Neural cell (in vitro differentiated cells): ENCODE results near the gene CELF4. TPM values are rescaled to one million over a fixed set of nuclear protein-coding genes. Genes with fewer than 3 reads are reported as not detected.

Experiments
- H2AFZ ChIP-seq: fragments of 200-600, 300-800 bp; sonication (generic), shearing (Covaris generic); 2 replicates; pipeline ENCODE4 v1.6.0; 2014; ENCODE audit warnings: low read depth, mild to moderate bottlenecking, antibody characterized with exemption, low read length, moderate library complexity
- H3F3A ChIP-seq: fragments of 200-600 bp; shearing (Covaris generic); 2 replicates; pipeline ENCODE4 v1.6.1; 2016; ENCODE audit warnings: mild to moderate bottlenecking, moderate library complexity, mixed read lengths, antibody characterized with exemption, low read length; ENCODE audit not compliant: insufficient read depth, poor library complexity, severe bottlenecking
- H3K27ac ChIP-seq: fragments of 200-600, 300-800 bp; sonication (generic), shearing (Covaris generic); 2 replicates; pipeline ENCODE4 v1.5.1; 2014; ENCODE audit warnings: mild to moderate bottlenecking, low read length, moderate library complexity
- H3K27me3 ChIP-seq: fragments of 300-800, 200-600 bp; sonication (generic), shearing (Covaris generic); 2 replicates; pipeline ENCODE4 v1.6.0; 2014; ENCODE audit warnings: mild to moderate bottlenecking, low read depth, low read length, moderate library complexity; ENCODE audit not compliant: insufficient read depth
- H3K36me3 ChIP-seq: fragments of 300-800, 200-600 bp; sonication (generic), shearing (Covaris generic); 2 replicates; pipeline ENCODE4 v1.5.1; 2014; ENCODE audit warnings: mild to moderate bottlenecking, antibody characterized with exemption, low read length, moderate library complexity; ENCODE audit not compliant: insufficient read depth
- H3K4me2 ChIP-seq: fragments of 300-800, 200-600 bp; sonication (generic), shearing (Covaris generic); 2 replicates; pipeline ENCODE4 v1.6.0; 2014; ENCODE audit warnings: mild to moderate bottlenecking, low read length
- H3K4me3 ChIP-seq: fragments of 300-800, 200-600 bp; sonication (generic), shearing (Covaris generic); 2 replicates; pipeline ENCODE4 v1.5.1; 2014; ENCODE audit warnings: mild to moderate bottlenecking, low read length, moderate library complexity
- H3K79me2 ChIP-seq: fragments of 200-600 bp; shearing (Covaris generic); replicated peaks from 2 replicates; pipeline ENCODE4 v1.6.0; 2014; ENCODE audit warnings: mild to moderate bottlenecking, low read length, moderate library complexity; ENCODE audit not compliant: insufficient read depth
- H3K9ac ChIP-seq: fragments of 300-800, 200-600 bp; sonication (generic), shearing (Covaris generic); 2 replicates; pipeline ENCODE4 v1.6.1; 2016; ENCODE audit warnings: mild to moderate bottlenecking, low read length, mixed read lengths
- H3K9me2 ChIP-seq: fragments of 200-600 bp; shearing (Covaris generic); 2 replicates; pipeline ENCODE4 v1.6.1; 2016; ENCODE audit warnings: mild to moderate bottlenecking, low read length, mixed read lengths; ENCODE audit not compliant: insufficient read depth
- H3K9me3 ChIP-seq: fragments of 200-600, 300-800 bp; sonication (generic), shearing (Covaris generic); 2 replicates; pipeline ENCODE4 v1.6.1; 2016; ENCODE audit warnings: mild to moderate bottlenecking, mixed run types, low read length, moderate library complexity, mixed read lengths
- H4K20me1 ChIP-seq: fragments of 200-600 bp; shearing (Covaris generic); 2 replicates; pipeline ENCODE4 v1.6.1; 2016; ENCODE audit warnings: mild to moderate bottlenecking, mixed run types; ENCODE audit not compliant: insufficient read depth
- EP300 ChIP-seq: fragments of 450-650 bp; conservative IDR thresholded peaks from 2 replicates; pipeline ENCODE4 v1.6.1; 2014; ENCODE audit warnings: antibody characterized with exemption, mild to moderate bottlenecking, moderate library complexity; ENCODE audit not compliant: poor library complexity, severe bottlenecking
- EZH2 ChIP-seq: fragments of 200-600, 300-800 bp; shearing (Covaris generic), sonication (generic); IDR thresholded peaks from 2 replicates; pipeline ENCODE4 v1.6.1; 2014; ENCODE audit warnings: antibody characterized with exemption, low read length, borderline replicate concordance, mild to moderate bottlenecking; ENCODE audit not compliant: insufficient read depth, poor library complexity, severe bottlenecking
- MXI1 ChIP-seq: fragments of 450-650 bp; conservative IDR thresholded peaks from 2 replicates; pipeline ENCODE4 v1.6.1; 2014; ENCODE audit warnings: antibody characterized with exemption, mild to moderate bottlenecking; ENCODE audit not compliant: poor library complexity, severe bottlenecking
- POLR2AphosphoS5 ChIP-seq: IDR thresholded peaks from 2 replicates; pipeline ENCODE4 v1.6.1; 2012
- RAD21 ChIP-seq: fragments of 450-650 bp; conservative IDR thresholded peaks from 2 replicates; pipeline ENCODE4 v1.6.1; 2014; ENCODE audit warnings: antibody characterized with exemption, mild to moderate bottlenecking, moderate library complexity
- SMC3 ChIP-seq: fragments of 450-650 bp; conservative IDR thresholded peaks from 2 replicates; pipeline ENCODE4 v1.6.1; 2014; ENCODE audit warnings: antibody characterized with exemption, mild to moderate bottlenecking, moderate library complexity; ENCODE audit not compliant: poor library complexity
- TAF1 ChIP-seq: IDR thresholded peaks from 2 replicates; pipeline ENCODE4 v1.6.1; 2012; ENCODE audit warnings: low read depth
- polyA plus RNA-seq: library from polyadenylated mRNA; depleted of rRNA; stranded (reverse); fragments of >200 nt; gene quantifications from 2 replicates; pipeline ENCODE4 v1.2.3, GENCODE V29; 2014
- TF ChIP-seq, protein P1 (sequence below): fragments of 450-650 bp; IDR thresholded peaks from 2 replicates; pipeline ENCODE4 v1.5.1; 2014; ENCODE audit warnings: antibody characterized with exemption, mild to moderate bottlenecking, moderate library complexity; ENCODE audit not compliant: poor library complexity, severe bottlenecking
- TF ChIP-seq, protein P2 (sequence below): IDR thresholded peaks from 2 replicates; pipeline ENCODE4 v1.6.1; 2012; ENCODE audit warnings: borderline replicate concordance

Gene CELF4
- polyA plus RNA-seq, 1 donor from 2014 or later, result 191 TPM

DNA sequence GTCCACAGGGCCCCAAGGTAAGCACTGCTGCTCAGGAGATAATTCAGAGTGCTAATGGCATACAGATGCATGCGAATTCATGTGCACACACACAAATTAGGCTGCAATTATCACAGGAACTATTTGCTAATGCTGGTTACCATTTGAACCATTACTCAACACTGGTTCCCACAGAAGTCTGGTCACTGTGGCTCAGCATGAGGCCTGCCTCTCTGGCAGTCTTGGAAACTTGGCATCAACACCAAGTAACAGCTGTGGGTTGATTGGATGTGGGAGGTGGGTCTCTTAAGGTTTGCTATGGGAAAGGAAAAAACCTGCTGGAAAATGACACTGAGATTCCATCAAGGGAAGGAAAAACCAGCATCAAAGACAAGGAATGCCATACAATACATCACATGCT is 105.0 kb downstream of the CELF4 start:
- Histone ChIP-seq H3K36me3 (no peaks in the 10 kb centered on the region), H3K4me3 (no peak overlapping the region), H3K9me2 (no peaks in the 10 kb centered on the region), H3K9me3 (no peaks in the 10 kb centered on the region), H3K27me3 (no peaks in the 10 kb centered on the region), H3K4me2 (no peak overlapping the region), H2AFZ (no peak overlapping the region), H3F3A (no peaks in the 10 kb centered on the region), H3K79me2 (no peaks in the 10 kb centered on the region), H4K20me1 (no peaks in the 10 kb centered on the region), H3K27ac (no peak overlapping the region), H3K9ac (no peak overlapping the region)
- TF ChIP-seq, protein P1, sequence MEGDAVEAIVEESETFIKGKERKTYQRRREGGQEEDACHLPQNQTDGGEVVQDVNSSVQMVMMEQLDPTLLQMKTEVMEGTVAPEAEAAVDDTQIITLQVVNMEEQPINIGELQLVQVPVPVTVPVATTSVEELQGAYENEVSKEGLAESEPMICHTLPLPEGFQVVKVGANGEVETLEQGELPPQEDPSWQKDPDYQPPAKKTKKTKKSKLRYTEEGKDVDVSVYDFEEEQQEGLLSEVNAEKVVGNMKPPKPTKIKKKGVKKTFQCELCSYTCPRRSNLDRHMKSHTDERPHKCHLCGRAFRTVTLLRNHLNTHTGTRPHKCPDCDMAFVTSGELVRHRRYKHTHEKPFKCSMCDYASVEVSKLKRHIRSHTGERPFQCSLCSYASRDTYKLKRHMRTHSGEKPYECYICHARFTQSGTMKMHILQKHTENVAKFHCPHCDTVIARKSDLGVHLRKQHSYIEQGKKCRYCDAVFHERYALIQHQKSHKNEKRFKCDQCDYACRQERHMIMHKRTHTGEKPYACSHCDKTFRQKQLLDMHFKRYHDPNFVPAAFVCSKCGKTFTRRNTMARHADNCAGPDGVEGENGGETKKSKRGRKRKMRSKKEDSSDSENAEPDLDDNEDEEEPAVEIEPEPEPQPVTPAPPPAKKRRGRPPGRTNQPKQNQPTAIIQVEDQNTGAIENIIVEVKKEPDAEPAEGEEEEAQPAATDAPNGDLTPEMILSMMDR, result no peak
- no peak for TF ChIP-seq EP300
- TF ChIP-seq POLR2AphosphoS5, result no peak
- TF ChIP-seq MXI1, result no peak
- no peak for TF ChIP-seq EZH2
- TF ChIP-seq RAD21, result no peak
- no peak for TF ChIP-seq SMC3
- TF ChIP-seq TAF1, result no peak
- TF ChIP-seq, protein P2, sequence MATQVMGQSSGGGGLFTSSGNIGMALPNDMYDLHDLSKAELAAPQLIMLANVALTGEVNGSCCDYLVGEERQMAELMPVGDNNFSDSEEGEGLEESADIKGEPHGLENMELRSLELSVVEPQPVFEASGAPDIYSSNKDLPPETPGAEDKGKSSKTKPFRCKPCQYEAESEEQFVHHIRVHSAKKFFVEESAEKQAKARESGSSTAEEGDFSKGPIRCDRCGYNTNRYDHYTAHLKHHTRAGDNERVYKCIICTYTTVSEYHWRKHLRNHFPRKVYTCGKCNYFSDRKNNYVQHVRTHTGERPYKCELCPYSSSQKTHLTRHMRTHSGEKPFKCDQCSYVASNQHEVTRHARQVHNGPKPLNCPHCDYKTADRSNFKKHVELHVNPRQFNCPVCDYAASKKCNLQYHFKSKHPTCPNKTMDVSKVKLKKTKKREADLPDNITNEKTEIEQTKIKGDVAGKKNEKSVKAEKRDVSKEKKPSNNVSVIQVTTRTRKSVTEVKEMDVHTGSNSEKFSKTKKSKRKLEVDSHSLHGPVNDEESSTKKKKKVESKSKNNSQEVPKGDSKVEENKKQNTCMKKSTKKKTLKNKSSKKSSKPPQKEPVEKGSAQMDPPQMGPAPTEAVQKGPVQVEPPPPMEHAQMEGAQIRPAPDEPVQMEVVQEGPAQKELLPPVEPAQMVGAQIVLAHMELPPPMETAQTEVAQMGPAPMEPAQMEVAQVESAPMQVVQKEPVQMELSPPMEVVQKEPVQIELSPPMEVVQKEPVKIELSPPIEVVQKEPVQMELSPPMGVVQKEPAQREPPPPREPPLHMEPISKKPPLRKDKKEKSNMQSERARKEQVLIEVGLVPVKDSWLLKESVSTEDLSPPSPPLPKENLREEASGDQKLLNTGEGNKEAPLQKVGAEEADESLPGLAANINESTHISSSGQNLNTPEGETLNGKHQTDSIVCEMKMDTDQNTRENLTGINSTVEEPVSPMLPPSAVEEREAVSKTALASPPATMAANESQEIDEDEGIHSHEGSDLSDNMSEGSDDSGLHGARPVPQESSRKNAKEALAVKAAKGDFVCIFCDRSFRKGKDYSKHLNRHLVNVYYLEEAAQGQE, result no peak

DNA sequence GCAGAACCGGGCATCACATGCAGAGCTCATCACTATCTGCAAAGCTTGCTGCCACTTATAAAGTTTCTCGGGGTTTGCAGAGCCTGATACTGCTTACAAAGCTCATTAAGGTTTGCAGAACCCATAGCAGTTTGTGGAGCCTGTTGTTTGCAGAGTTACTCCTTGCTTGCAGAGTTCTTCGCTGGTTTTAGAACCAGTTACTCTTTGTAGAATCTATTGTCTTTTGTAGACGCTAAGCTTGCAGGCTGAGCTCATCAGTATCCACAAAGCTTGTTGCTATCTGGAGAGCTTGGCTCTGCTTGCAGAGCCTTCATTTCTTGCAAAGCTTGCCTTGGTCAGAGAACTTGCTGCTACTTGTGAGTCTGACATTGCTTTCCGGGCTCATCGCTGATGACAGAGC is 106.9 kb downstream of the CELF4 start:
- Histone ChIP-seq H3K9ac (no peak overlapping the region), H3K36me3 (no peaks in the 10 kb centered on the region), H4K20me1 (no peaks in the 10 kb centered on the region), H3F3A (no peaks in the 10 kb centered on the region), H3K27me3 (no peaks in the 10 kb centered on the region), H2AFZ (no peak overlapping the region), H3K79me2 (no peaks in the 10 kb centered on the region), H3K9me2 (no peaks in the 10 kb centered on the region), H3K4me2 (no peak overlapping the region), H3K4me3 (no peak overlapping the region), H3K27ac (no peak overlapping the region), H3K9me3 (no peaks in the 10 kb centered on the region)
- TF ChIP-seq RAD21 (no peak), EP300 (no peak), TAF1 (no peak), EZH2 (no peak), MXI1 (no peak), POLR2AphosphoS5 (no peak), SMC3 (no peak)
- TF ChIP-seq, protein P2, result no peak
- TF ChIP-seq, protein P1, result no peak
